Activated naive CD8-positive, alpha-beta T cell (primary cell): ENCODE data around the gene USP28.
"Not testable (repeated sequence)": the region's sequence is repeated elsewhere in the genome, so short reads cannot be mapped to it uniquely, and the experiment has no call there.

Experiments
- H3K27ac Mint-ChIP-seq: one replicate; pipeline ENCODE4 v1.8.0; 2021; ENCODE audit warnings: mixed read lengths
- H3K27me3 Mint-ChIP-seq: one replicate; pipeline ENCODE4 v1.8.0; 2021; ENCODE audit warnings: mixed read lengths
- H3K36me3 Mint-ChIP-seq: one replicate; pipeline ENCODE4 v1.8.0; 2021; ENCODE audit warnings: mixed read lengths
- H3K4me1 Mint-ChIP-seq: one replicate; pipeline ENCODE4 v1.8.0; 2021; ENCODE audit warnings: low read depth, mixed read lengths
- H3K4me3 Mint-ChIP-seq: one replicate; pipeline ENCODE4 v1.8.0; 2021; ENCODE audit warnings: mild to moderate bottlenecking, mixed read lengths
- H3K9me3 Mint-ChIP-seq: one replicate; pipeline ENCODE4 v1.8.0; 2021; ENCODE audit warnings: low read depth, mixed read lengths

USP28 gene

GRCh38 chr11:113894421-113894996, 19.1 kb upstream of the USP28 start:
- H3K27ac Mint-ChIP-seq: no peak overlapping the region
- H3K4me3 Mint-ChIP-seq: no peak overlapping the region
- H3K9me3 Mint-ChIP-seq: no peaks in the 10 kb centered on the region
- H3K4me1 Mint-ChIP-seq: no peaks in the 10 kb centered on the region
- H3K36me3 Mint-ChIP-seq: no peaks in the 10 kb centered on the region
- no peaks in the 10 kb centered on the region for H3K27me3 Mint-ChIP-seq

GRCh38 chr11:113888848-113889247, 13.5 kb upstream of the USP28 start:
- no peaks in the 10 kb centered on the region for H3K9me3 Mint-ChIP-seq
- H3K27me3 Mint-ChIP-seq: no peaks in the 10 kb centered on the region
- H3K27ac Mint-ChIP-seq: no peak overlapping the region
- no peaks in the 10 kb centered on the region for H3K36me3 Mint-ChIP-seq
- H3K4me1 Mint-ChIP-seq: no peaks in the 10 kb centered on the region
- H3K4me3 Mint-ChIP-seq: no peak overlapping the region

- Mint-ChIP-seq H3K4me3 (no peak overlapping the region), H3K27ac (no peak overlapping the region), H3K4me1 (no peaks in the 10 kb centered on the region), H3K9me3 (no peaks in the 10 kb centered on the region), H3K36me3 (no peaks in the 10 kb centered on the region), H3K27me3 (no peaks in the 10 kb centered on the region)
Measured at GRCh38 chr11:113885897-113886296, 10.5 kb upstream of the USP28 start.

GRCh38 chr11:113884361-113884836, 9.0 kb upstream of the USP28 start:
- Mint-ChIP-seq H3K4me1 (no peaks in the 10 kb centered on the region), H3K27me3 (no peaks in the 10 kb centered on the region), H3K4me3 (no peak overlapping the region), H3K36me3 (no peaks in the 10 kb centered on the region), H3K27ac (no peak overlapping the region), H3K9me3 (no peaks in the 10 kb centered on the region)

- Mint-ChIP-seq H3K4me1 (peaks cover 6% of the 10 kb centered on the region), H3K27me3 (no peaks in the 10 kb centered on the region), H3K27ac (no peak overlapping the region), H3K36me3 (no peaks in the 10 kb centered on the region), H3K9me3 (no peaks in the 10 kb centered on the region), H3K4me3 (no peak overlapping the region)
Measured at GRCh38 chr11:113881856-113882255, 6.5 kb upstream of the USP28 start.

- no peak overlapping the region for H3K4me3 Mint-ChIP-seq
Measured at GRCh38 chr11:113880971-113881370, 5.6 kb upstream of the USP28 start.

GRCh38 chr11:113879446-113879845, 4.1 kb upstream of the USP28 start:
- H3K27ac Mint-ChIP-seq, H3K9me3 Mint-ChIP-seq, H3K4me3 Mint-ChIP-seq, H3K27me3 Mint-ChIP-seq, H3K36me3 Mint-ChIP-seq: not testable (repeated sequence)
- H3K4me1 Mint-ChIP-seq: peaks cover 17% of the 10 kb centered on the region

More at GRCh38 chr11:113880971-113881370, 5.6 kb upstream of the USP28 start:
- no peaks in the 10 kb centered on the region for H3K36me3 Mint-ChIP-seq
- H3K4me1 Mint-ChIP-seq: peaks cover 12% of the 10 kb centered on the region
- H3K9me3 Mint-ChIP-seq: no peaks in the 10 kb centered on the region
- no peak overlapping the region for H3K27ac Mint-ChIP-seq
- H3K27me3 Mint-ChIP-seq: no peaks in the 10 kb centered on the region

- H3K4me3 Mint-ChIP-seq: peak overlapping the region; percentile 7
Measured at GRCh38 chr11:113877670-113878055, 2.3 kb upstream of the USP28 start.

GRCh38 chr11:113876798-113877669, 1.7 kb upstream of the USP28 start:
- Mint-ChIP-seq H3K27ac (peak overlapping the region; percentile 12), H3K4me1 (peaks cover 33% of the 10 kb centered on the region), H3K9me3 (no peaks in the 10 kb centered on the region), H3K36me3 (no peaks in the 10 kb centered on the region), H3K27me3 (no peaks in the 10 kb centered on the region), H3K4me3 (peak overlapping the region; percentile 96)

More at GRCh38 chr11:113877670-113878055, 2.3 kb upstream of the USP28 start:
- Mint-ChIP-seq H3K27ac (peak overlapping the region; percentile 11), H3K36me3 (no peaks in the 10 kb centered on the region), H3K27me3 (no peaks in the 10 kb centered on the region), H3K4me1 (peaks cover 29% of the 10 kb centered on the region), H3K9me3 (no peaks in the 10 kb centered on the region)

- Mint-ChIP-seq H3K27me3 (no peaks in the 10 kb centered on the region), H3K4me1 (peaks cover 36% of the 10 kb centered on the region), H3K4me3 (peak overlapping the region; percentile 96), H3K9me3 (no peaks in the 10 kb centered on the region), H3K36me3 (no peaks in the 10 kb centered on the region), H3K27ac (peak overlapping the region; percentile 96)
Measured at GRCh38 chr11:113876074-113876797, 864 bp upstream of the USP28 start.

GRCh38 chr11:113874581-113875233, 665 bp downstream of the USP28 start:
- Mint-ChIP-seq H3K27ac (peak overlapping the region; percentile 73), H3K4me3 (peak overlapping the region; percentile 87), H3K36me3 (no peaks in the 10 kb centered on the region), H3K4me1 (peaks cover 40% of the 10 kb centered on the region), H3K27me3 (no peaks in the 10 kb centered on the region), H3K9me3 (no peaks in the 10 kb centered on the region)

GRCh38 chr11:113874096-113874495, 1.3 kb downstream of the USP28 start:
- Mint-ChIP-seq H3K36me3 (no peaks in the 10 kb centered on the region), H3K9me3 (no peaks in the 10 kb centered on the region), H3K4me3 (peak overlapping the region; percentile 87), H3K27ac (peak overlapping the region; percentile 73), H3K4me1 (peaks cover 40% of the 10 kb centered on the region), H3K27me3 (no peaks in the 10 kb centered on the region)

- no peak overlapping the region for H3K27ac Mint-ChIP-seq
- H3K9me3 Mint-ChIP-seq: no peaks in the 10 kb centered on the region
- H3K36me3 Mint-ChIP-seq: no peaks in the 10 kb centered on the region
- no peaks in the 10 kb centered on the region for H3K27me3 Mint-ChIP-seq
- peak overlapping the region; percentile 53 for H3K4me3 Mint-ChIP-seq
- H3K4me1 Mint-ChIP-seq: peaks cover 42% of the 10 kb centered on the region
Measured at GRCh38 chr11:113873236-113873626, 2.1 kb downstream of the USP28 start.

- H3K36me3 Mint-ChIP-seq: peaks cover 10% of the 10 kb centered on the region
- no peak overlapping the region for H3K4me3 Mint-ChIP-seq
- no peaks in the 10 kb centered on the region for H3K27me3 Mint-ChIP-seq
- peaks cover 35% of the 10 kb centered on the region for H3K4me1 Mint-ChIP-seq
- no peak overlapping the region for H3K27ac Mint-ChIP-seq
- no peaks in the 10 kb centered on the region for H3K9me3 Mint-ChIP-seq
Measured at GRCh38 chr11:113871336-113871735, 4.0 kb downstream of the USP28 start.
